ENCODE results near the gene UNC119B. TPM values are rescaled to one million over a fixed set of nuclear protein-coding genes. Genes with fewer than 3 reads are reported as not detected.

UNC119B gene
- polyA plus RNA-seq, 3 donors: 76.5 to 85.0 (median 77.1) TPM

GRCh38 chr12:120760349-120761254 lies 50.3 kb downstream of the UNC119B start:
- DNase-seq: no peak

GRCh38 chr12:120761519-120761934 lies 51.3 kb downstream of the UNC119B start:
- peak; percentile 88 for DNase-seq

- DNase-seq: no peak
Measured at GRCh38 chr12:120762086-120762485, 51.8 kb downstream of the UNC119B start.

- DNase-seq: no peak
Measured at GRCh38 chr12:120763250-120763649, 53.0 kb downstream of the UNC119B start.

- no peak for DNase-seq
Measured at GRCh38 chr12:120764816-120765215, 54.6 kb downstream of the UNC119B start.

- DNase-seq: no peak
Measured at GRCh38 chr12:120766566-120766965, 56.3 kb downstream of the UNC119B start.

GRCh38 chr12:120767071-120768024 lies 57.1 kb downstream of the UNC119B start:
- DNase-seq: no peak

- DNase-seq: no peak
Measured at GRCh38 chr12:120771097-120771496, 60.8 kb downstream of the UNC119B start.

Other genes starting within 250 kb of the UNC119B start
- 100 to 1,000 TPM; 243 to 256 (median 244) TPM for gene SRSF9, start 240.7 kb upstream of the UNC119B start, polyA plus RNA-seq (ENCODE audit: insufficient read length in 3 of 3)
- 100 to 1,000 TPM; 451 to 563 (median 460) TPM for gene DYNLL1, start 214.3 kb upstream of the UNC119B start, polyA plus RNA-seq (ENCODE audit: insufficient read length in 3 of 3)
- 10 to 100 TPM; 56.3 to 65.6 (median 61.7) TPM for gene COQ5, start 181.3 kb upstream of the UNC119B start, polyA plus RNA-seq (ENCODE audit: insufficient read length in 3 of 3)
- 100 to 1,000 TPM; 188 to 227 (median 198) TPM for gene RNF10, start 176.1 kb upstream of the UNC119B start, polyA plus RNA-seq (ENCODE audit: insufficient read length in 3 of 3)
- gene POP5, start 129.1 kb upstream of the UNC119B start, polyA plus RNA-seq (ENCODE audit: insufficient read length in 3 of 3): 10 to 100 TPM; 45.9 to 65.4 (median 54.5) TPM
- 1 to 10 TPM; 4.7 to 6.6 (median 5.4) TPM for gene CABP1, start 69.8 kb upstream of the UNC119B start, polyA plus RNA-seq (ENCODE audit: insufficient read length in 3 of 3)
- 100 to 1,000 TPM; 142 to 207 (median 176) TPM for gene MLEC, start 23.3 kb upstream of the UNC119B start, polyA plus RNA-seq (ENCODE audit: insufficient read length in 3 of 3)
- 10 to 100 TPM; 24.7 to 26.9 (median 25.5) TPM for gene ACADS, start 15.4 kb downstream of the UNC119B start, polyA plus RNA-seq (ENCODE audit: insufficient read length in 3 of 3)
- gene SPPL3, start 193.9 kb downstream of the UNC119B start, polyA plus RNA-seq (ENCODE audit: insufficient read length in 3 of 3): 10 to 100 TPM; 79.8 to 87.8 (median 84.0) TPM

Data from renal pelvis (tissue), 4 donors.